ENCODE results near the gene CAMK2A. TPM values are rescaled to one million over a fixed set of nuclear protein-coding genes. Genes with fewer than 3 reads are reported as not detected.

Gene CAMK2A
- total RNA-seq, 2 experiments from 2014 or later: not detected

DNA sequence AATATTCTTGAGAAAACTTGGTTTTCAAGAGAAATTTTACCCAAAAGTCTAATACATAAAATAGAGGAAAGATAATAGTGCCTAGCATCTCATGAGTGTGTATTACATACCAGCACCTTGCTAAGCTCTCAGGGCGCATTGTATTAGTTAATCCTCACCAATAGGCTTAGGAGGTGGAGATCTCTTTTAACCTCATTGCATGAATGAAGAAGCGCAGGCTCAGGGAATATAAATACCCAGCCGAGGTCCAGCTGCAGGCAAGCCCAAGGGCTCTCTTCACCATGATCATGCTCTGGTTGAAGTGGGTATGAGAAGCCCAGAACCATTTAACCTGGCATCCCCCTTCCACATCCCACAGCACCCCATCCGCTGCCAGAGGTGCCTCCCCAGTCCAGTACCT is 46.0 kb downstream of the CAMK2A start:
- Histone ChIP-seq H2AFZ (ENCODE audit: low read length) (no peak overlapping the region), H3K27ac (ENCODE audit: low read depth, low read length, poor library complexity, severe bottlenecking) (no peak overlapping the region), H3K4me1 (ENCODE audit: insufficient read depth, low read length, poor library complexity, severe bottlenecking) (no peaks in the 10 kb centered on the region), H4K20me1 (ENCODE audit: insufficient read depth, low read length) (no peaks in the 10 kb centered on the region), H3K36me3 (ENCODE audit: insufficient read depth, low read length) (no peaks in the 10 kb centered on the region), H3K9me3 (ENCODE audit: low read length) (no peaks in the 10 kb centered on the region), H3K4me2 (ENCODE audit: low read length) (no peak overlapping the region), H3K9me2 (ENCODE audit: insufficient read depth, low read length) (no peaks in the 10 kb centered on the region), H3K79me2 (ENCODE audit: insufficient read depth, low read depth, low read length) (no peaks in the 10 kb centered on the region), H3K4me3 (ENCODE audit: low read depth, low read length, poor library complexity, severe bottlenecking) (no peak overlapping the region)
- CTCF ChIA-PET (ENCODE audit: unreplicated experiment): no interaction called here
- TF ChIP-seq EZH2phosphoT487 (IDR thresholded peaks at IDR 0.05; ENCODE audit: borderline replicate concordance, low read depth, low read length): no peak
- TF ChIP-seq, protein P1, sequence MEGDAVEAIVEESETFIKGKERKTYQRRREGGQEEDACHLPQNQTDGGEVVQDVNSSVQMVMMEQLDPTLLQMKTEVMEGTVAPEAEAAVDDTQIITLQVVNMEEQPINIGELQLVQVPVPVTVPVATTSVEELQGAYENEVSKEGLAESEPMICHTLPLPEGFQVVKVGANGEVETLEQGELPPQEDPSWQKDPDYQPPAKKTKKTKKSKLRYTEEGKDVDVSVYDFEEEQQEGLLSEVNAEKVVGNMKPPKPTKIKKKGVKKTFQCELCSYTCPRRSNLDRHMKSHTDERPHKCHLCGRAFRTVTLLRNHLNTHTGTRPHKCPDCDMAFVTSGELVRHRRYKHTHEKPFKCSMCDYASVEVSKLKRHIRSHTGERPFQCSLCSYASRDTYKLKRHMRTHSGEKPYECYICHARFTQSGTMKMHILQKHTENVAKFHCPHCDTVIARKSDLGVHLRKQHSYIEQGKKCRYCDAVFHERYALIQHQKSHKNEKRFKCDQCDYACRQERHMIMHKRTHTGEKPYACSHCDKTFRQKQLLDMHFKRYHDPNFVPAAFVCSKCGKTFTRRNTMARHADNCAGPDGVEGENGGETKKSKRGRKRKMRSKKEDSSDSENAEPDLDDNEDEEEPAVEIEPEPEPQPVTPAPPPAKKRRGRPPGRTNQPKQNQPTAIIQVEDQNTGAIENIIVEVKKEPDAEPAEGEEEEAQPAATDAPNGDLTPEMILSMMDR (conservative IDR thresholded peaks at IDR 0.05; ENCODE audit: low read length): no peak
- no peak for DNase-seq (ENCODE audit: low spot score)
- intact Hi-C loops (cut with micrococcal nuclease; ENCODE audit: unreplicated experiment): no loop called here
- BruUV-seq (replicated peaks): no TSS peak
- POLR2A ChIA-PET: interaction anchor here (0.8 to 1.4 kb wide), 2 partner anchors 19 to 27 kb away, joined by 3 read pairs; no protein-coding TSS in a partner anchor

DNA sequence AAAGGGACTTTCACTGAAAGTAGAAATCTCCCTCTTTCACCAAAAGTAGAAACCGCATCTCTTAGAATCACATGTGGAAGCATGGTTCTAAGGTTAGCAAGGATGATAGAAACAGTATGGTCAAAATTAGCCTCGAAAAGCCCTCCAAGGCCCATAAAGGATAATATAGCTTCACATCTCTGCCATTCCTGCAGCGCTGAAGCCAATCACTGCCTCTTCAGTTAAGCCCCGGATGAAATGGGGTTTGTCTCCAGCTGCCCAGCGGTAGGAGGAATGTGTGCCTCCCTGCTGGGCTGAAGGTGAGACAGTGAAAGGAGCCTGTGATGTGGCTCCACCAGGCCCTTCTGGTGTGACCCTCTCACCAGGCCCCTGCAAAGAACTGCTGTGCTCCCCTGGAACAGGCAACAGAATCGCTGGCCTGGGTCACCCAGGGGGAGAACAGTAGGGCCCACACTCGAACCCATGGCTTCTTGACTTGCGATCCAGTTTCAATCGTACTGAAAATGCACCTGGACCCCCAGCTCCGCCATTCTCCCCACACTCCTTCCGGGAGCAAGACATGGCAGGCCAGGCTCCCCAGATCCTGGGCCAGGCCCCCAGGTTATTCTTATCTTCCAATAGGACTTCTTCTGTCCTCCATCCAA is 47.2 kb downstream of the CAMK2A start:
- no peaks in the 10 kb centered on the region for H3K9me2 ChIP-seq (ENCODE audit: insufficient read depth, low read length)
- BruUV-seq (replicated peaks): no TSS peak
- H3K9me3 ChIP-seq (ENCODE audit: low read length): no peaks in the 10 kb centered on the region
- H4K20me1 ChIP-seq (ENCODE audit: insufficient read depth, low read length): no peaks in the 10 kb centered on the region
- POLR2A ChIA-PET: interaction anchor here (1.4 kb wide), 1 partner anchor 20 kb away, joined by 3 read pairs; no protein-coding TSS in a partner anchor
- no peak overlapping the region for H3K4me3 ChIP-seq (ENCODE audit: low read depth, low read length, poor library complexity, severe bottlenecking)
- H3K4me2 ChIP-seq (ENCODE audit: low read length): no peak overlapping the region
- no peaks in the 10 kb centered on the region for H3K36me3 ChIP-seq (ENCODE audit: insufficient read depth, low read length)
- no peak overlapping the region for H3K27ac ChIP-seq (ENCODE audit: low read depth, low read length, poor library complexity, severe bottlenecking)
- no peak for DNase-seq (ENCODE audit: low spot score)
- intact Hi-C loops (cut with micrococcal nuclease; ENCODE audit: unreplicated experiment): no loop called here
- no peaks in the 10 kb centered on the region for H3K79me2 ChIP-seq (ENCODE audit: insufficient read depth, low read depth, low read length)
- CTCF ChIA-PET (ENCODE audit: unreplicated experiment): no interaction called here
- no peak overlapping the region for H2AFZ ChIP-seq (ENCODE audit: low read length)
- TF ChIP-seq, protein P1 (conservative IDR thresholded peaks at IDR 0.05; ENCODE audit: low read length): no peak
- no peak for TF ChIP-seq EZH2phosphoT487 (IDR thresholded peaks at IDR 0.05; ENCODE audit: borderline replicate concordance, low read depth, low read length)
- no peaks in the 10 kb centered on the region for H3K4me1 ChIP-seq (ENCODE audit: insufficient read depth, low read length, poor library complexity, severe bottlenecking)

DNA sequence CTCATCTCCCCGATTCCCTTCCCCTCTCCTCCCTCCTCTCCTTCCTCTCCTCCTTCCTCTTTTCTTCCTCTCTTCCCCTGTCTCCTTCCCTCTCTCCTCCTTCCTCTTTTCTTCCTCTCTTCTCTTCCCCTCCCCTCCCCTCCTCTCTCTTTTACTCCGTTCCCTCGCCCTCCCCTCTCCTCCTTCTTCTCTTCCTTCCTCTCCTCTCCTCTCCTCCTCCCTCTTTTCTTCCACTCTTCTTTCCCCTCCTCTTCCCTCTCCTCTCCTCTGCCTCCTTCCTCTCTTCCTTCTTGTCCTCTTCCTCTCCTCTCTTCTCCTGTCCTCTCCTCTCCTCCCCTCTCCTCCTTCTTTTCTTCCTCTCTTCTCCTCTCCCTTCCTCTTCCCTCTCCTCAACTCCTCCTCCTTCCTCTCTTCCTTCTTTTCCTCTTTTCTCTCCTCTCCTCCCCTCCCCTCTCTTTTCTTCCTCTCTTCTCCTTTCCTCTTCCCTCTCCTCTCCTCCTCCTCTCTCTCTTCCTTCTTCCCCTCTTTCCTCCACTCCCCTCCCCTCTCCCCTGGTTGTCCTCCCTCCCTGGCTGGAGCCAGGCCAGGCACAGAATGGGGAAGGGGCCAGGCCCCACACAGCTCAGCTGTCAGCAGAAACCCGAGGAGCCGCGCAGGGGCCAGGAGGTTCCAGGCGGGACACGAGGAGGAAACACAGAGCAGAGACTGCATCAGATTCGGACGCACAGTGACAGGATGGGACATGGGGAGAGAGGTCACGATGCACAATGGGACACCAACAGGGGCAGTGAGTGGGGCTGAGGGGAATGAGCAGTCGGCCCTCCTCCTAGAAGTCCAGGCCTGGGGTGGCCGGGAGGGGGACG is 48.0 kb downstream of the CAMK2A start:
- no TSS peak for BruUV-seq (replicated peaks)
- intact Hi-C loops (cut with micrococcal nuclease; ENCODE audit: unreplicated experiment): no loop called here
- Histone ChIP-seq H3K79me2 (ENCODE audit: insufficient read depth, low read depth, low read length) (no peaks in the 10 kb centered on the region), H3K36me3 (ENCODE audit: insufficient read depth, low read length) (no peaks in the 10 kb centered on the region), H3K9me3 (ENCODE audit: low read length) (no peaks in the 10 kb centered on the region), H3K9me2 (ENCODE audit: insufficient read depth, low read length) (no peaks in the 10 kb centered on the region), H3K27ac (ENCODE audit: low read depth, low read length, poor library complexity, severe bottlenecking) (no peak overlapping the region), H3K4me3 (ENCODE audit: low read depth, low read length, poor library complexity, severe bottlenecking) (no peak overlapping the region), H2AFZ (ENCODE audit: low read length) (no peak overlapping the region), H3K4me2 (ENCODE audit: low read length) (no peak overlapping the region), H4K20me1 (ENCODE audit: insufficient read depth, low read length) (no peaks in the 10 kb centered on the region), H3K4me1 (ENCODE audit: insufficient read depth, low read length, poor library complexity, severe bottlenecking) (no peaks in the 10 kb centered on the region)
- CTCF ChIA-PET (ENCODE audit: unreplicated experiment): no interaction called here
- DNase-seq (ENCODE audit: low spot score): no peak
- no peak for TF ChIP-seq EZH2phosphoT487 (IDR thresholded peaks at IDR 0.05; ENCODE audit: borderline replicate concordance, low read depth, low read length)
- TF ChIP-seq, protein P1 (conservative IDR thresholded peaks at IDR 0.05; ENCODE audit: low read length): no peak
- POLR2A ChIA-PET: no interaction called here
